Upper lobe of left lung (tissue), 4 donors: ENCODE measurements around the gene TMEM94.

ENCODE experiments used
- CTCF ChIP-seq, 6 experiments: fragments of 450-650 bp in 4 of 6; fragments of 200-600 bp in 2 of 6; sonication (generic) in 2 of 6; IDR thresholded peaks; one replicate each; pipeline ENCODE4 v1.5.1; 2016 to 2019; ENCODE audit warnings: antibody characterized with exemption in 6 of 6
- POLR2AphosphoS5 ChIP-seq, 2 donors: sonication (generic); formaldehyde crosslinking; IDR thresholded peaks; one replicate each; pipeline ENCODE4 v1.5.1; 2017; ENCODE audit warnings: antibody characterized with exemption in 2 of 2

DNA sequence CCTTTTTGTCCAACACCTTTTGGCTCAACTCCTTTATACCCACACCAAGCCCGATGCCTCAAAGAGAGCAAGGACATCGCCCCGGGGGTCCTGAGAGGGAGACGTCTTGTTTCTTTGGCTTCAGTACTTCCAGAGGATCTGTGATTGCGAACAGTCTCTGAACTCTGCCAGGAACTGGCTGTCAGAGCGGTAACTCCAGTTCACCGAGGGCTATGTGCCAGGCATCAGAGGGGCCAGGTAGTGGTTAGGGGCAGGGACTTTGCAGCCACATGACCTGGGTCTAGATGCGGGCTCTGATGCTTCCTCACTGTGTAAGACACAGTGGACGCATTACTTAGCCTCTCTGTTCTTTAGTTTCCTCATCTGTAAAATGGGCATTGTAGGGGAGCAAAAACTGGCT, 90.7 kb downstream of the TMEM94 start:
- TF ChIP-seq CTCF (IDR thresholded peaks at IDR 0.05) (no peak), POLR2AphosphoS5 (IDR thresholded peaks at IDR 0.05) (no peak)
